ENCODE data around the gene LRMDA. TPM values are rescaled to one million over a fixed set of nuclear protein-coding genes. Genes with fewer than 3 reads are reported as not detected.

Gene LRMDA
- total RNA-seq, 1 experiment from 2014 or later: 0.10 TPM

- no peak for DNase-seq (ENCODE audit: low spot score)
Observed at GRCh38 chr10:75640803-75641202, 209.4 kb downstream of the LRMDA start.

- no peak for DNase-seq (ENCODE audit: low spot score)
Observed at GRCh38 chr10:75643405-75643804, 212.0 kb downstream of the LRMDA start.

- no peak for DNase-seq (ENCODE audit: low spot score)
Observed at GRCh38 chr10:75643944-75644692, 212.7 kb downstream of the LRMDA start.

- no peak for DNase-seq (ENCODE audit: low spot score)
Observed at GRCh38 chr10:75645704-75646103, 214.3 kb downstream of the LRMDA start.

GRCh38 chr10:75646218-75646915, 214.9 kb downstream of the LRMDA start:
- DNase-seq (ENCODE audit: low spot score): no peak

- no peak for DNase-seq (ENCODE audit: low spot score)
Observed at GRCh38 chr10:75646916-75647315, 215.5 kb downstream of the LRMDA start.

- no peak for DNase-seq (ENCODE audit: low spot score)
Observed at GRCh38 chr10:75647675-75648074, 216.3 kb downstream of the LRMDA start.

- DNase-seq (ENCODE audit: low spot score): no peak
Observed at GRCh38 chr10:75648351-75648750, 216.9 kb downstream of the LRMDA start.

- peak; percentile 37 for DNase-seq (ENCODE audit: low spot score)
Observed at GRCh38 chr10:75648854-75649253, 217.4 kb downstream of the LRMDA start.

- no peak for DNase-seq (ENCODE audit: low spot score)
Observed at GRCh38 chr10:75649466-75649865, 218.0 kb downstream of the LRMDA start.

- DNase-seq (ENCODE audit: low spot score): no peak
Observed at GRCh38 chr10:75650648-75651047, 219.2 kb downstream of the LRMDA start.

- DNase-seq (ENCODE audit: low spot score): no peak
Observed at GRCh38 chr10:75651417-75651816, 220.0 kb downstream of the LRMDA start.

GRCh38 chr10:75652146-75652740, 220.8 kb downstream of the LRMDA start:
- DNase-seq (ENCODE audit: low spot score): no peak

- no peak for DNase-seq (ENCODE audit: low spot score)
Observed at GRCh38 chr10:75653761-75654160, 222.3 kb downstream of the LRMDA start.

- peak; percentile 52 for DNase-seq (ENCODE audit: low spot score)
Observed at GRCh38 chr10:75654171-75654771, 222.8 kb downstream of the LRMDA start.

GRCh38 chr10:75654772-75655171, 223.3 kb downstream of the LRMDA start:
- no peak for DNase-seq (ENCODE audit: low spot score)

GRCh38 chr10:75655791-75656451, 224.5 kb downstream of the LRMDA start:
- DNase-seq (ENCODE audit: low spot score): peak; percentile 59

- no peak for DNase-seq (ENCODE audit: low spot score)
Observed at GRCh38 chr10:75657351-75657750, 225.9 kb downstream of the LRMDA start.

- DNase-seq (ENCODE audit: low spot score): no peak
Observed at GRCh38 chr10:75658036-75658435, 226.6 kb downstream of the LRMDA start.

GRCh38 chr10:75658496-75658895, 227.1 kb downstream of the LRMDA start:
- DNase-seq (ENCODE audit: low spot score): no peak

- DNase-seq (ENCODE audit: low spot score): no peak
Observed at GRCh38 chr10:75658915-75659314, 227.5 kb downstream of the LRMDA start.

- no peak for DNase-seq (ENCODE audit: low spot score)
Observed at GRCh38 chr10:75660823-75661222, 229.4 kb downstream of the LRMDA start.
